ENCODE measurements around the gene HDAC4. TPM values are rescaled to one million over a fixed set of nuclear protein-coding genes. Genes with fewer than 3 reads are reported as not detected.

HDAC4 gene
- total and polyA plus RNA-seq, 9 of the 15 experiments (the other 6 are each of a cell fraction or from before 2014, with no cell fraction given), result 0.11 to 20.2 (median 4.0) TPM

- no TSS peak for BruUV-seq (replicated peaks)
- TF ChIP-seq ZNF174 (CRISPR knock-in tag; IDR thresholded peaks at IDR 0.05) (no peak), KDM2B (CRISPR knock-in tag; IDR thresholded peaks at IDR 0.05) (no peak), ILK (tag; IDR thresholded peaks at IDR 0.05; ENCODE audit: borderline replicate concordance, low read depth) (no peak), THRAP3 (IDR thresholded peaks at IDR 0.05; ENCODE audit: borderline replicate concordance) (no peak), MIER1 (IDR thresholded peaks at IDR 0.05; ENCODE audit: low read depth) (no peak), FOXO4 (CRISPR knock-in tag; IDR thresholded peaks at IDR 0.05) (no peak), TRIM25 (IDR thresholded peaks at IDR 0.05; ENCODE audit: borderline replicate concordance) (no peak), ZFP30 (CRISPR knock-in tag; IDR thresholded peaks at IDR 0.05; ENCODE audit: borderline replicate concordance) (no peak)
- FAIRE-seq, result no peak
- H3K36me3 ChIP-seq (ENCODE audit: control insufficient read depth, insufficient read depth, low read length), result peaks cover 12% of the 10 kb centered on the region; the same call in 1 of the 3 replicates
- ChIA-PET CTCF (ENCODE audit: low intra/inter-chr PET ratio) (no interaction called here), POLR2A (interaction anchor here (0.5 to 0.6 kb wide), 2 partner anchors 36 to 482 kb away, joined by 3 read pairs; no protein-coding TSS in a partner anchor)
- in situ Hi-C loops (cut with MboI), result no loop called here
- no peaks in the 10 kb centered on the region for H4K20me1 ChIP-seq (replicated peaks; ENCODE audit: control insufficient read depth, insufficient read depth, low read length)
- H3K9ac ChIP-seq (ENCODE audit: insufficient read depth in 1 of 2, low read depth in 2 of 2, low read length in 2 of 2), result no peak overlapping the region
- no peak overlapping the region for H3K27ac ChIP-seq (ENCODE audit: extremely low read depth, low read depth, low read length)
- no peaks in the 10 kb centered on the region for H3K27me3 ChIP-seq (ENCODE audit: control insufficient read depth in 2 of 2, insufficient read depth in 2 of 2, low read length in 2 of 2)
- H3K4me3 ChIP-seq, result no peak overlapping the region
- H3K79me2 ChIP-seq (ENCODE audit: control insufficient read depth, insufficient read depth, low read length), result no peaks in the 10 kb centered on the region
- no peak for DNase-seq (ENCODE audit: extremely low read depth in 1 of 4, low spot score in 3 of 4)
- H3K4me1 ChIP-seq (replicated peaks in 1 of 2; ENCODE audit: control insufficient read depth in 2 of 2, insufficient read depth in 2 of 2, low read length in 2 of 2), result no peaks in the 10 kb centered on the region
- H3K9me1 ChIP-seq (ENCODE audit: control insufficient read depth, insufficient read depth, low read length), result no peaks in the 10 kb centered on the region
- 83% methylated on average over 3 of the region's 3 CpGs for WGBS (ENCODE audit: insufficient coverage, low coverage, missing lambda C conversion rate)
- no peak overlapping the region for H3K4me2 ChIP-seq (ENCODE audit: insufficient read depth, low read length)
- no peaks in the 10 kb centered on the region for H3K9me3 ChIP-seq (replicated peaks; ENCODE audit: control insufficient read depth, insufficient read depth, low read depth, low read length)
- no peak for ATAC-seq
- intact Hi-C loops (cut with micrococcal nuclease), result no loop called here
- H2AFZ ChIP-seq (ENCODE audit: low read depth, low read length), result no peak overlapping the region
Observed at GRCh38 chr2:239137898-239138283, 262.9 kb downstream of the HDAC4 start.
